Small intestine (tissue), 7 donors: ENCODE results near the gene NOL12. TPM values are rescaled to one million over a fixed set of nuclear protein-coding genes. Genes with fewer than 3 reads are reported as not detected.

ENCODE experiments used
- DNase-seq, 2 donors: peaks; one replicate each; pipeline versions ENCODE4 v3.0.0 to v3.0.0-alpha.2; 2013
- FAIRE-seq: peaks from 2 replicates; lab custom pipeline; 2012; peaks lifted over from hg19 to GRCh38; lab: Jason Lieb, UNC
- H3K27ac ChIP-seq, 3 donors: one replicate each; pipeline ENCODE4 v1.5.1; 2013; ENCODE audit warnings: low read length in 2 of 3, mild to moderate bottlenecking in 2 of 3, control low read depth in 1 of 3, inconsistent platforms in 1 of 3, low read depth in 1 of 3, moderate library complexity in 1 of 3
- H3K27me3 ChIP-seq, 3 donors: one replicate each; pipeline ENCODE4 v1.6.1; 2013; ENCODE audit warnings: low read length in 3 of 3, inconsistent platforms in 1 of 3; ENCODE audit not compliant: control insufficient read depth in 3 of 3, insufficient read depth in 3 of 3
- H3K36me3 ChIP-seq, 3 donors: one replicate each; pipeline ENCODE4 v1.6.1; 2013; ENCODE audit warnings: low read length in 3 of 3, inconsistent platforms in 1 of 3, low read depth in 1 of 3, mild to moderate bottlenecking in 1 of 3, moderate library complexity in 1 of 3; ENCODE audit not compliant: control insufficient read depth in 3 of 3, insufficient read depth in 2 of 3
- H3K4me1 ChIP-seq, 3 donors: one replicate each; pipeline ENCODE4 v1.6.1; 2013; ENCODE audit warnings: low read length in 2 of 3, inconsistent platforms in 1 of 3, low read depth in 1 of 3, mild to moderate bottlenecking in 1 of 3, moderate library complexity in 1 of 3; ENCODE audit not compliant: control insufficient read depth in 3 of 3, insufficient read depth in 2 of 3
- H3K4me3 ChIP-seq, 3 donors: one replicate each; pipeline ENCODE4 v1.5.1; 2013; ENCODE audit warnings: low read length in 3 of 3, control low read depth in 1 of 3, inconsistent platforms in 1 of 3, low read depth in 1 of 3, mild to moderate bottlenecking in 1 of 3, moderate library complexity in 1 of 3
- H3K9me3 ChIP-seq, 2 donors: one replicate each; pipeline ENCODE4 v1.6.1; 2013; ENCODE audit warnings: low read depth in 1 of 2, low read length in 1 of 2; ENCODE audit not compliant: control insufficient read depth in 2 of 2, insufficient read depth in 1 of 2
- WGBS, 3 donors: extraction: QIAGEN DNeasy Blood & Tissue Kit; methylation state at CpG; one replicate each; pipeline ENCODE4 v1.1.7; 2013; 5-methylcytosine and 5-hydroxymethylcytosine counted together
- polyA plus RNA-seq, 4 donors: library from polyadenylated mRNA; stranded (reverse) in 3 of 4; unstranded in 1 of 4; fragments of 200-250 nt in 3 of 4; fragments of 120-200 nt in 1 of 4; gene quantifications; one replicate each; pipeline versions ENCODE4 v1.2.1 to v1.2.3, GENCODE V29; 2013
- donor health status: healthy with polysubstance abuse.
- donor health status: control.
- donor health status: control.
- donor health status: Bipolar disorder and iron deficiency.
- donor health status: healthy.

The NOL12 gene
- polyA plus RNA-seq, 4 donors, result 16.6 to 28.9 (median 23.3) TPM

- no peak for FAIRE-seq
- Histone ChIP-seq H3K9me3 (no peaks in the 10 kb centered on the region), H3K36me3 (peaks cover 0 to 61% (median 5%) of the 10 kb centered on the region in 3 donors), H3K4me1 (peaks cover 2 to 26% (median 7%) of the 10 kb centered on the region in 3 donors), H3K27ac (peak overlapping the region; percentile 12 to 79 (median 77)), H3K4me3 (peak overlapping the region in 1 of 3 donors; percentile 97), H3K27me3 (no peaks in the 10 kb centered on the region)
- WGBS, 3 donors, result 29 to 43% (median 35%) methylated on average over 12 of the region's 12 CpGs
- peak in 1 of 2 donors; percentile 64 for DNase-seq
Observed at GRCh38 chr22:37661160-37661924, 24.8 kb upstream of the NOL12 start.

GRCh38 chr22:37662039-37662438 is 24.1 kb upstream of the NOL12 start:
- FAIRE-seq, result no peak
- H3K4me1 ChIP-seq, result peaks cover 2 to 26% (median 7%) of the 10 kb centered on the region in 3 donors
- WGBS, 3 donors, result 73 to 82% (median 78%) methylated on average over 5 of the region's 5 CpGs
- H3K9me3 ChIP-seq, result no peaks in the 10 kb centered on the region
- no peaks in the 10 kb centered on the region for H3K27me3 ChIP-seq
- no peak overlapping the region for H3K4me3 ChIP-seq
- peak overlapping the region in 2 of 3 donors; percentile 73 to 77 for H3K27ac ChIP-seq
- DNase-seq, result no peak
- H3K36me3 ChIP-seq, result peaks cover 0 to 64% (median 6%) of the 10 kb centered on the region in 3 donors

- FAIRE-seq (no peak), DNase-seq (no peak)
- peak overlapping the region in 1 of 3 donors; percentile 66 for H3K27ac ChIP-seq
- 66 to 76% (median 72%) methylated on average over 16 of the region's 16 CpGs for WGBS, 3 donors
- no peaks in the 10 kb centered on the region for H3K9me3 ChIP-seq
- H3K27me3 ChIP-seq, result no peaks in the 10 kb centered on the region
- peaks cover 2 to 17% (median 5%) of the 10 kb centered on the region in 3 donors for H3K4me1 ChIP-seq
- peaks cover 0 to 72% (median 6%) of the 10 kb centered on the region in 3 donors for H3K36me3 ChIP-seq
- H3K4me3 ChIP-seq, result no peak overlapping the region
Observed at GRCh38 chr22:37663521-37664140, 22.5 kb upstream of the NOL12 start.

GRCh38 chr22:37664249-37665101 is 21.7 kb upstream of the NOL12 start:
- no peaks in the 10 kb centered on the region for H3K27me3 ChIP-seq
- peak in 1 of 2 donors; percentile 42 for DNase-seq
- H3K4me3 ChIP-seq, result no peak overlapping the region
- no peak for FAIRE-seq
- H3K9me3 ChIP-seq, result no peaks in the 10 kb centered on the region
- peaks cover 0 to 74% (median 6%) of the 10 kb centered on the region in 3 donors for H3K36me3 ChIP-seq
- H3K4me1 ChIP-seq, result peaks cover 2 to 17% (median 5%) of the 10 kb centered on the region in 3 donors
- 57 to 75% (median 71%) methylated on average over 16 of the region's 16 CpGs for WGBS, 3 donors
- no peak overlapping the region for H3K27ac ChIP-seq

- H3K27ac ChIP-seq, result no peak overlapping the region
Observed at GRCh38 chr22:37665487-37665886, 20.7 kb upstream of the NOL12 start.

DNA sequence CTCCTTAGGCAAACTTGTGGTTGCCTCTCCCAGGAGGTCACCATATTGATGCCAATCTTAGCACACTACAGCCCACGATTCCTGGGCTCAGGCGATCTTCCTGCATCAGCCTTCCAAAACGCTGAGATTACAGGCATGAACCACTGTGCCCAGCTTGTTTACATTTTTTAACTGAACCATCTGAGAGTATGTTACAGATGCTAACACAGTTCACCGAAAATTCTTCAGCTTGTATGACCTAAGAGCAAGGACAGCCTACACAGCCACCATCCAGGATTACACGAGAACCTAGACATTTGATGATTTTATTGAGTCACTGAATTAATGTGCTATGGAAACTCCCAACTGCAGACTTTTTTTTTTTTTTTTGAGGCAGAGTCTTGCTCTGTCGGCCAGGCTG is 16.6 kb upstream of the NOL12 start:
- Histone ChIP-seq H3K27ac (no peak overlapping the region), H3K4me1 (peaks cover 0 to 3% (median 0%) of the 10 kb centered on the region in 3 donors), H3K9me3 (no peaks in the 10 kb centered on the region), H3K4me3 (no peak overlapping the region), H3K36me3 (peaks cover 0 to 36% (median 5%) of the 10 kb centered on the region in 3 donors), H3K27me3 (no peaks in the 10 kb centered on the region)
- no peak for DNase-seq
- no peak for FAIRE-seq
- 65 to 72% (median 72%) methylated on average over 6 of the region's 6 CpGs for WGBS, 3 donors

More at GRCh38 chr22:37665487-37665886, 20.7 kb upstream of the NOL12 start:
- H3K4me1 ChIP-seq, result peaks cover 2 to 8% (median 5%) of the 10 kb centered on the region in 3 donors
- FAIRE-seq (no peak), DNase-seq (no peak)
- WGBS, 3 donors, result 91 to 95% (median 95%) methylated on average over 24 of the region's 24 CpGs
- H3K9me3 ChIP-seq, result no peaks in the 10 kb centered on the region
- H3K4me3 ChIP-seq, result no peak overlapping the region
- peaks cover 0 to 68% (median 6%) of the 10 kb centered on the region in 3 donors for H3K36me3 ChIP-seq
- H3K27me3 ChIP-seq, result no peaks in the 10 kb centered on the region

DNA sequence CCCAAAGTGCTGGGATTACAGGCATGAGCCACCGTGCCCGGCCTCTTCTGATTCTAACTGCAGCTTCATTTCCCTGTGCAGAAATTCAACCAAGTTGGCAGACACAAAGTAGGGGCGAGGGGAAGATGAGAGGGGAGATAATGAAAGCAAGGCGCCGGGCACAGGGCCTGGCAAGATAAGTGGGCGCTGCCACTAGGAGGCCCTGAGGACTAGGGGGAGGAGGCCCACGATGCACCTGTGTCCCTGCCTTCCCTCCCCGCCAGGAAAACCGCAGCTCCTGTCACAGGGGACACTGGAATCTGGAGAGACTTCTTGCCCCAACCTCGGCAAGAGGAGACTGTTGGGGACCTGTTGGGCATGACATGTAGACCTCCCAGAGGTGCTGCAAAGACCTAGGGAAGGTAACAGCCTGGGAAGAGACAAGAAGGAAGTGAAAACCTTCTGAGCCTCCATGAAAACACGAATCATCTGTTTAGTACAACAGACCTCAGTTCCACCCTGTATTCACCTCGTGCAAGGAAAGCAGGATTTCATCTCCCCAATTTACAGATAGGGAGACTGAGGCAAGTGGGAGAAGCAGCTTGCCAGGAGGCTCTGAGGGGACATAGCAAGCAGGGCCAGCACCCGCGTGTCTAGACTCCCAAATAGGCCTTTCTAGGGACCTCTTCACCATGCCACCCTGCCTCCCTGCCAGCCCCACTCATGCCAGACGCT is 13.8 kb upstream of the NOL12 start:
- H3K4me1 ChIP-seq, result peaks cover 0 to 16% (median 0%) of the 10 kb centered on the region in 3 donors
- H3K27ac ChIP-seq, result peak overlapping the region in 1 of 3 donors; percentile 26
- H3K36me3 ChIP-seq, result peaks cover 0 to 8% (median 0%) of the 10 kb centered on the region in 3 donors
- H3K27me3 ChIP-seq, result no peaks in the 10 kb centered on the region
- DNase-seq, result no peak
- no peak for FAIRE-seq
- no peak overlapping the region for H3K4me3 ChIP-seq
- 29 to 60% (median 48%) methylated on average over 15 of the region's 15 CpGs for WGBS, 3 donors
- H3K9me3 ChIP-seq, result no peaks in the 10 kb centered on the region
